ENCODE data around the gene HMG20B. TPM values are rescaled to one million over a fixed set of nuclear protein-coding genes. Genes with fewer than 3 reads are reported as not detected.
"Not testable (repeated sequence)": the region's sequence is repeated elsewhere in the genome, so short reads cannot be mapped to it uniquely, and the experiment has no call there.

HMG20B gene
- total RNA-seq, 1 experiment from 2014 or later, result 120 TPM

DNA sequence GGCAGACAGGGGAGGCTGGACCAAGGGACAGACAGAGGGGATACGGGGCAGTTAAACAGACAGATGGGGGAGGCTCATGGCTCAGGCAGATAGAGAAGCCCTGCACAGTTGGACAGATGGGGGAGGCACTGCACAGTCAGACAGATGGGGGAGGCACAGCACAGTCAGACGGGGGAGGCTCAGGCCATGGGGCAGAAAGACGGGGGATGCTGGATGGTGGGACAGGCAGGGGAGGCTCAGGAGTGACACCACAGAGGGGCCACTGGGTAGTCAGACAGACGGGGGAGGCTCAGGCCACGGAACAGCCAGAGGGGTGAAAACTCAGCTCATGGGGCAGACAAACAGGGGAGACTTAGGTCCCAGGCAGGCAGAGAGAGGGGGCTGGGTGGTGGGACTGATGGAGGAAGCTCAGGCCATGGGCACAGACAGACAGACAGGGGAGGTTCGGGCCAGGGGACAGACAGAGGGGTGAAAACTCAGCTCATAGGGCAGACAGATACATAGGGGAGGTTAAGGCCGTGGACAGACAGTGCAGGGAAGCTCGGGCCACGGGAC lies 16.2 kb upstream of the HMG20B start:
- no peak for DNase-seq (ENCODE audit: low spot score)

DNA sequence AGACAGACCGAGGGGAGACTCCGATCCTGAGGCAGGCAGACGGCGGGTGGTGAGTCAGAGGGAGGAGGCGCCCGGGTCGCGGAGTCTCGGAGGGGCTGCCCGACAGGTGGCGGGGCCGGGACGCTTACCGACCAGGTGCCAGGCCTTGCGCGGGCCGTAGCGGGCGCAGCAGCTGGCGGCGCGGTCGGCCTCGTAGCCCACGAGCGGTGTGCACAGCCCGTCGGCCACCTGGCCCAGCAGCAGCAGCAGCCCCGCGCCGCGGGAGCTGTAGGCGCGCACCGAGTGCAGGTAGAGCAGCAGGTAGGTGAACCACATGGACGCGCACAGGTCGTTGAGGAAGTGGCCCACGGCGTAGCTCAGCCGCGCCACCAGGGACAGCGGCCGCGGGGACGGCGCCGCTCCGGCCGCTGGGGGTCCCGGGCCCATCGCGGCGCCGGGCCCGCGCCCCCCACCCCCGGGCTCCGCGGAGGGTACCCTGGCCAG lies 15.7 kb upstream of the HMG20B start:
- DNase-seq (ENCODE audit: low spot score), result peak; percentile 39

DNA sequence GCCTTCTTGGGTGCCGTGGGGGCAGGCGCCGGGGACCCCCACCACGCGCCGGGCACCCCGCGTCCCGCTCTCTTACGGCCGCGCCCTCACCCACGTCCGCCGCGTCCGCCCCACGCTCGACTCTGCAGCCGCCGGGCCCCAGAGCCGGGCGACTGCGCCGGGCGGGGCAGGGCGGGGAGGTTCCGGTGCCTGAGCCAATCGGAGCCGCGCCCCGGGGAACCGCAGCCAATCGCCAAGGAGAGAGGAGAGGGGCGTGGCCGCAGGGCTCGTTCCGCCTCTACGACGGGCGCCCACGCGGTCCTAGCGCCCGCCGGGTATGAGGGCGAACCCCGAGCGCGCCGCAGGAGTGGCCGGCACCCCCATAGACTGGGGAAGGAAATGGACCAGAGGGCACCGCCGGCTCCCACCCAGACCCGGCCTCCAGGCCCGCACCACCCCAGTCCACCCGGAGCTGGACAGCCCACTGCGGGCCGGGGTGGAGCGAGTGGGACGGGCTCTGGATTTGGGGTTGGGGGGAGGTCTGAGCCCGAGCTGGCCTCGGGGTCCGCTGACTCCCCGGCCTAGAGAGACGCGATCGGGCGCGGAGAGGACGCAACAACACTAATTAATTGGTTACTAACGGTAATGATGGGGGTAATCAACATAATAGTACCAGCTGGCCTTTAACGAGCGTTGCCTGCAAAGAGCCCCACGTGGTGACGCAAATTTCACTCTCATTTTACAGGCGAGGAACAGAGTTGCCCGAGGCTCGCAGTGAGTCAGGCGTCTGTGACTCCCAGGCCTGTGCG lies 15.1 kb upstream of the HMG20B start, which contains the start of gene MFSD12:
MFSD12 (minus strand) TSS at position 126 of the 788 bp plus-strand sequence. CDS start 183 bp downstream, outside the sequence.
- DNase-seq (ENCODE audit: low spot score), result peak; percentile 90

DNA sequence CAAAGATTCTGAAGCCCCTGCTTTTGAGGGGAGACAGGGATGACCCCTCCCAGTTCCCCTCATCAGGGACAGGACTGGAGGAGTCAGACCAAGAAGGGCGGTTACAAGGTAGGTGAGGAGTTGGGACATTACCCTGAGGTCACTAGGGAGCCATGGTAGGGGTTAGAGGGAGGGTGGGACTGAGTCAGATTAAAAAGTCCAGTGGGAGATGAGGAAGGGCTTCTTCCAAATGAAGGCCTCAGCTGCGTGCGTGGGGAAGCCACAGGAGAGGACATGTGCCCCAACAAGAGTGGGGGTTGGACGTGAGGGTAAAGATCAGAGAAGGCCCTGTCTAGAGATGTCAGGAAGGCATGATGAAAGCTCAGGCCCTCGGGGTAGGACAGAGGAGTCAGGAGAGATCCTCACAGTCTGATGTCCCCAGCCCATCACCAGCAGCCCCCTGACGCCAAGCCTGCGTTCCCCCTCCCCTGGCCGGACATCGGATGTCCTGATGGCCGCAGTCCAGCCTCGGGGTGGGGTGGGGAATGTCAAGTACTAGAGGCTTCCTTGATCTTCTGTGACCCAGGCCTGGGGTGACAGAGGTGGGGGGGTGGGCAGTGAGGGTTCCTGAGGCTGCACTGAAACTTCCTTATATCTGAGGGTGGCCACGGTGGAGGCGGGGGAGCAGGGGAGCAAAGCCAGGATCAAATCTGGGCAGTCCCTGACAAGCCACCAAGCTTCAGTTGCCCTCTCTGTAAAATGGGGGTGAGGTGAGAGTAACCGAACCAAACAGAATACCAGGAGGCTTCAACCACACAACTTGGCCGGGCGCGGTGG lies 8.8 kb upstream of the HMG20B start:
- no peak for DNase-seq (ENCODE audit: low spot score)

DNA sequence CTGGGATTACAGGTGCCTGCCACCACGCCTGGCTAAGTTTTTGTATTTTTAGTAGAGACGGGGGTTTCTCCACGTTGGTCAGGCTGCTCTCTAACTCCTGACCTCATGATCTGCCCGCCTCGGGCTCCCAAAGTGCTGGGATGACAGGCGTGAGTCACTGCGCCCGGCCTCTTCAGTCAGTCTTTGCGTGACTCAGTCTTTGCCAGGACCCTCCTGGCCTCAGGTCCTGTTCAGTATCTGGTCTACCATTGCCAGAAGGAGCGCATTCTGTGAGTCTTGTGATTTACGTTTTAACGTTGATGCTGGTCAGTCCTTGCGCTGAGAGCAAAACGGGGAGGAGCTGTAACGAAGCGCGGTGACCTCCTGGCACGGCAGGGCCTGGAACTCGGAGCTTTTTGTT lies 7.6 kb upstream of the HMG20B start:
- DNase-seq (ENCODE audit: low spot score), result no peak

DNA sequence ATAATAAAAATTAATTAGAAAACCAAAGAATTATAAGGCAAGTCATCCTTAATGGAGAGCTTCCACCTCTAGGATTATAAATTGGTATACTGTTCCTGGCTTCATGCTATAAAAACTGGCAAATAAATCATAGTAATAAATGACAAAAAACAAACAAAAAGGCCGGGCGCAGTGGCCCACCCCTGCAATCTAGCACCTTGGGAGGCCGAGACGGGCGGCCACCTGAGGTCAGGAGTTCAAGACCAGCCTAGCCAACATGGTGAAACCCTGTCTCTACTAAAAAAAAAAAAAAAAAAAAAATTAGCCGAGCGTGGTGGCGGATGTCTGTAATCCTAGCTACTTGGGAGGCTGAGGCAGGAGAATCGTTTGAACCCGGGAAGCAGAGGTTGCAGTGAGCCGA lies 2.7 kb upstream of the HMG20B start:
- DNase-seq (ENCODE audit: low spot score), result not testable (repeated sequence)

DNA sequence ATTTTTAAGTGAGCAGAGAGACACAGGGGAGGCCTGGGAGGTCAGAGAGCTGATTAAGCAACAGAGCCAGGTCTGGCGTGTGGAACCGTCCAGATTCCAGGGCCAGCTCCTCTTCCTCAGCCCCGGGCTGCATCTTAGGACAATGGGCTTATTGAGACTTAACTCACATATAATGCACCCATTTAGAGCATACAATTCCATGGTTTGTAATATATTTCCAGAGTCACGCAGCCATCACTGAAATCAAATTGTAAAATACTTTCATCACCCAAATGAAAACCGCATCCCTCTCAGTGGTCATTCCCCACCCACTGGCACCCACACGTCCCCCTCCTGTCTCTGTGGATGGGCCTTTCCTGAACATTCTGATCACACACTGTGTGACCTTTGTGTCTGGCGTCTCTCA lies 2.1 kb upstream of the HMG20B start:
- DNase-seq (ENCODE audit: low spot score), result no peak

DNA sequence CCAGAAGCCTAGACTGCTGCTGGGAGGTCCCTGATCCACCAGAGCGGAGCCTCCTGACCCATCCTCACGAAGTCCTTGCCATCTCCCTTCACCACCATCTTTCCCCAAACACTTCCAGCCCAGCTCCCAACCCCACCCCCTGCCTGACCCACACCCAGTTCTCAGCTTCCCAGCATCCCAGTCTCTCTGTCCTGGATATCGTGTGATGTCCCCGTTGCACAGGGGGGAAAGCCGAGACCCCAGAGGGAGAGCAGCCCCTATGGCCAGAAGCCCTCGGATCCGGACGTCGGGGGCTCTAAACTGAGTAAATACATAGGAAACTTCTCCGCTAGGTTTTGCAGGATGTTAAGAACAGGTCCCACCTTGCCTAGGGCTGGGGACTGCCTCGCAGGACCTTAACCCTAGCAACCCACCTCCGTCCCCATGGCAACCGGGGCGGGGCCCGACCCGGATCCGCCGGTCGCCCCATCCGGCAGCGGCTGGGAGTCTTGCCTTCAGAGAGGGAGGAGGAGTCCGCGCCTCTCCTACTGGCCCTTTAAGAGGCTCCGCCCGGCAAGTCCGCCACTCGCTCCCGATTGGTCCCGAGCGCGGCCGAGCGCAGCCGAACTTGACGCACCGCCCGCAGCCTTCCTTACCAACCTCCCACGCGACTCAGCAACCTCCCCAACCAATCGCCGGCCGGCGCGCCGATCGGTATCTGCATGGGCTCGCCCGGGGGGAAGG lies 451 bp upstream of the HMG20B start:
- DNase-seq (ENCODE audit: low spot score), result peak; percentile 96

DNA sequence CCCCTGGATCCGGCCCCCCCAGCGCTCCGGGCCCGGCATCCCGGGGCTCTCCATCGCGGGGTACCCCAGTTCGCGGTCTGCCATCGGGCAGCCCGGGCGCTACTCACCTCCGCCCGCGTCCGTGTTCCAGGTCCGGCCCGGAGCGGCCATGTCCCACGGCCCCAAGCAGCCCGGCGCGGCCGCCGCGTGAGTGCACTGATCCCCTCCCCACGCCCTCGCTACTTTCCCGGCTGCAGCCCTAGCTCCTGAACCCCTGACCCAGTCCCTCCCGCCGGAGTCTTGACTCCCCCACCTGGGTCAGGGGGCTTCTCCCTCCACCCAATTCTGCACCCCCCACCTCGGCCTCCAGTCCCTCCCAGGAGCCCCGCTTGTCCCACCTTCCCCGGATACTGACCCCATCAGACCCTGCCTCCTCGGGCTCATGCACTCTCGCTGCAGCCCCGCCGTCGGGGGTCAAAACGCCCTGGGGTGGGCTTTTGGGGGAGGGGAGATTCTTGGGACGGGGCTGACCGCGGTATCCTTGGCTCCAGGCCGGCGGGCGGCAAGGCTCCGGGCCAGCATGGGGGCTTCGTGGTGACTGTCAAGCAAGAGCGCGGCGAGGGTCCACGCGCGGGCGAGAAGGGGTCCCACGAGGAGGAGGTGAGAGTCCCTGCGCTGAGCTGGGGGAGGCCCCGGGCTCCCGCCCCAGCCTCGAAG lies 566 bp downstream of the HMG20B start:
- DNase-seq (ENCODE audit: low spot score), result no peak

DNA sequence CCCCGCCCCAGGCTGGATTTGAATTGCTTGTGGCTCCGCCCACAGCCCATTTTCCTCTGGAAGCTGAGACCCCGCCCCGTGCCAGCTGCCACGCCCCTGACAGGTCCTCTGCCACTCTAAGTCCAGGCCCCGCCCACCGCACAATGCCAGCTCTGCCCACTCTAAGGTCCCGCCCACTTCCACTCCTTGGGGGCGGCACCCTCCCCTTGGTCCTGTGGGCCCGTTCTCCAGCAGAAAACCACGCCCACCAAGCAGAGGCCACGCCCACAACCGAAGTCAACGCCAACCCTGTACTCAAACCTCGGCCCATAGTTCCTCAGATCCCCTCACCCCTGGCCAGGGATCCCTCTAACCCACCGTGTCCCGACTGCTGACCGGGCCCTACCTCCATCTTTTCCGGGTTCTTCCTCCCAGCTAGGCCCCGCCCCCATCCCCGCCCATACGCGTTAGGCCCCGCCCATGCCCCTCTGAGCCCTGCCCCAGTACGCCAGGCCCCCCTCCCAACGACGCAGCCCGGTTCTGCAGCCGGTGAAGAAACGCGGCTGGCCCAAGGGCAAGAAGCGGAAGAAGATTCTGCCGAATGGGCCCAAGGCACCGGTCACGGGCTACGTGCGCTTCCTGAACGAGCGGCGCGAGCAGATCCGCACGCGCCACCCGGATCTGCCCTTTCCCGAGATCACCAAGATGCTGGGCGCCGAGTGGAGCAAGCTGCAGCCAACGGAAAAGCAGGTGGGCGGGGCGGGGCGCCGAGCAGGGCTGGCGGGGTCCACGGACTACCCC lies 1.3 kb downstream of the HMG20B start:
- DNase-seq (ENCODE audit: low spot score), result peak; percentile 96

DNA sequence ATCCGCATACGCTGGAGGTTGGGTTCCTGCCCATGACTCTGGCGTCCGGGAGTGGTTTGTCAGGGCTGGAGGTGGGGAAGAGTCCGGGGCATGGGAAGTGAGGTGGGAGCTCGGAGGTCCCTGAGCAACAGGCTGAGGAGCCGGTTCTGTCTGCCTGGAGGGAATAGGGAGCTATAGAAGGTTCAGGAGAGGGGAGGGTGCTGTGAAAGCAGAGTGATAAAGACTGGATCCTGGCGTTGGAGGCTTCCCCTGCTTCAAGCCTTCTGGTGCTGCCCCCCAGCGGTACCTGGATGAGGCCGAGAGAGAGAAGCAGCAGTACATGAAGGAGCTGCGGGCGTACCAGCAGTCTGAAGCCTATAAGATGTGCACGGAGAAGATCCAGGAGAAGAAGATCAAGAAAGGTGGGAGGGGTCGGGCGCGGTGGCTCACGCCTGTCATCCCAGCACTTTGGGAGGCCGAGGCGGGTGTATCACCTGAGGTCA lies 2.6 kb downstream of the HMG20B start:
- peak; percentile 41 for DNase-seq (ENCODE audit: low spot score)

DNA sequence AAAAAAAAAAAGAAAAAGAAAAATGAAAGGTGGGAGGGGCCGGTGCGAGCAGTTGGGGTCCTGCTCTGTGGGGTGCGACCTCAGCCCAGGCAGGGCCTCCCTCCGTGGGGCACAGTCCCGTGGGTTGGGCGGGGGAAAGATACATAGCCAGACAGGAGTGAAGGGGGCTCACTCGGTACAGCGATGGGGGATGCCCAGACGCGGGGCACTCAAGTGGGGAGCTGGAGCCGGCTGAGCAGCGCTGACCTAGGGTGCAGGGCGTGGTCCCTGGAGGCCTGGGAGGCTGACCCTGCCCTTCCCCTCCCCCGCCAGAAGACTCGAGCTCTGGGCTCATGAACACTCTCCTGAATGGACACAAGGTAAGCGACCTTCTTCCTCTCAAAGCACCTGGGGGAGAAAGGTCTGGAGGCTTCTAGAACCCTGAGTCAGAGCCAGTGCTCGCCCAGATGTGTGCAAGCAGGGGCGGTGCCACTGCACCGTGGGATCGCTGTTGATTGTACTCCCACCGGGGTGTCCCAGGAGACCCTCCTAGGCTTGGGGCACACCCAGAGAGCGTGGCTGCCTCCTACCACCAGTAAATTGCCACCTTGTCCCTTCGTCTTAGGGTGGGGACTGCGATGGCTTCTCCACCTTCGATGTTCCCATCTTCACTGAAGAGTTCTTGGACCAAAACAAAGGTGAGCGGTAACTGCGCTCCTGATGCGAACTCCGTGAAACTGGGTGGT lies 3.4 kb downstream of the HMG20B start:
- no peak for DNase-seq (ENCODE audit: low spot score)

DNA sequence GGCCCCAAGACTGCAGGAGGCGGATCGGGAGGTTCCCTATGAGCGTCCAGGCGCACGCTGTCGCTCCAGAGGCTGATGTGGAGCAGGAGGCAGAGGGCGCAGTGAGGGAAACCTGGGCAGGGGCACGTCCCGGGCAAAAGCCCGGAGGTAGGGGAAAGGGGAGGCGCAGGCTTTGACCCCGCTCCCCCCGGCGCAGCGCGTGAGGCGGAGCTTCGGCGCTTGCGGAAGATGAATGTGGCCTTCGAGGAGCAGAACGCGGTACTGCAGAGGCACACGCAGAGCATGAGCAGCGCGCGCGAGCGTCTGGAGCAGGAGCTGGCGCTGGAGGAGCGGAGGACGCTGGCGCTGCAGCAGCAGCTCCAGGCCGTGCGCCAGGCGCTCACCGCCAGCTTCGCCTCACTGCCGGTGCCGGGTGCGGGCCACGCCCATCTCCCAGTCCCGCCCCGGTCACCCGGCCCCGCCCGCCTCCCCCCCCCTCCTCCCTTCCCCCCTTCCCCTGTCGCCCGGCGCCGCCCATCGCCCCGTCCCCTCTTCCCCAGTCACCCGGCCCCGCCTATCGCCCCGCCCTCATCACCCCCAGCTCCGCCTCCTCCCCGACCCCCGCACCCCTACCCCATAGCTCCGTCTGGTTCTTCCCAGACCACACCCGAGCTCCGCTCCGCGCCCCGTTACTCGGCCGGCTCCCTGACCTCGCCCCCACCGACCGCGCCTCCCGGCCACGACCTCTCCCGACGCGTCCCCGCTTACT lies 4.1 kb downstream of the HMG20B start:
- DNase-seq (ENCODE audit: low spot score), result peak; percentile 49

DNA sequence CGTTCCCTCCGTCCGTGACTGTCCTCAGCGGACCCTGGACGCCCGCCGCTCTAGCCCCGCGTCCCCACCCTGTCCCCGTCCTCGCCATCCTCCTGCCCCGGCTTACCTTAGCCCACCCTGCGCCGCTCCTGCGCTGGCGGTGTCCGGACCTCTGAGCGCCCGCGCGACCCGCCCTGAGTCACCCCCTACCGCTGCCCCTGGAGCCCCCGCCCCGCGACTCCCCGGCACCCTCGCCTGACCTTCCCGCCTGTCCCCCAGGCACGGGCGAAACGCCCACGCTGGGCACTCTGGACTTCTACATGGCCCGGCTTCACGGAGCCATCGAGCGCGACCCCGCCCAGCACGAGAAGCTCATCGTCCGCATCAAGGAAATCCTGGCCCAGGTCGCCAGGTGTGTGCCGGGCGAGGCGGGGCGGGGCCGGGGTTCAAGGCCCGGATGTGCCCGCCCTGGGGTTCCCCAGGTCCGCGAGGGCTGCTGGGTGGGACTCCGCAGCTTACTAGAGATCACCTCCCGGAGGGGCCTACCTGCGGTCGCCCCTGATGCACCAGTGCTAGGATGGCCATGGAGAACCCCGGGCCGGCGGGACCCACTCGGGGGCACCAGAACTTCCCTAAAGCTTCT lies 5.1 kb downstream of the HMG20B start:
- DNase-seq (ENCODE audit: low spot score), result no peak

DNA sequence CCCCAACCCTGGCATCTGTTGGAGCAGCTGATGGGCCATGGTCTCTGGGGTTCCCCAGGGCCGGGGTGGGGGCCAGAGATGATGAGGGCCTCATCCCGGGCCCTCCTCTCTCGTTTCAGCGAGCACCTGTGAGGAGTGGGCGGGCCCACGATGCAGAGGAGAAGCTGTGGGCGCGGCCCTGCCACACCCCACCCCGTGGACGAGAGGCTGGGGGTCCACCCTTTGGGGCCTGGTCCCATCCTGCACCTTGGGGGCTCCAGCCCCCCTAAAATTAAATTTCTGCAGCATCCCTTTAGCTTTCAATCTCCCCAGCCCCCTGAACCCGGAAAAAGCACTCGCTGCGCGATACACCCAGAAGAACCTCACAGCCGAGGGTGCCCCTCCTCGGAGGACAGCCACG lies 5.6 kb downstream of the HMG20B start:
- DNase-seq (ENCODE audit: low spot score), result no peak

DNA sequence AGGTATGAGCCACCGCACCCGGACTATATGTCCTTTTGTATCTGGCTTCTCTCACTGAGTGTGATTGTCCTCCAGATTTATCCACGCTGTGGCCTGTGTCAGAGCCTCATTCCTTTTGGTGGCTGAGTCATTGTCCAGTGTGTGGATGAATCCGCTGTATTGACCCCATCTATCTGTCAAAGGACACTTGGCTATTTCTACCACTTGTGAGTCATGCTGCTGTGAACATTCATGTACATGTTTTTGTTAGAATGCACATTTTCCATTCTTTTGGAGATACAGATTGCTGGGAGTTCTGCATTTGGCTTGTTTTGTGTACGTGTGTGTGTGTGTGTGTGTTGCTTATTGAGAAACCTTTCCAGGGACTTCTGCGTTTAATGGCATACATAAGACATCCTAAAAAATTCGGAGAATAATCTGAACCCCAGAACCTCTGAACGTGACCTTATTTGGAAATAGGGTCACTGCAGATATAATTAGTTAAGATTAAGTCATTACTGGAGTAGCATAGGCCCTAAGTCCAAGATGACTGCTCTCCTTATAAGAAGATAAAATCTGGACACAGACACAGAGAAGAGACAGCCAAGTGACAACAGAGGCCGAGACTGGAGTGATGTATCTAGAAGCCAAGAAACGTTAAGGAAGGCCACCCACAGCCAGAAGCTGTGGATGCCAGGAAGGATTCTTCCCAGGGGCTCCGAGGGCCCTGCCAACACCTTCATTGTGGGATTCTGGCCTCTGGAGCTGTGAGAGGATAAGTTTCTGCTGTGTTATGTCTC lies 7.6 kb downstream of the HMG20B start:
- DNase-seq (ENCODE audit: low spot score), result no peak

DNA sequence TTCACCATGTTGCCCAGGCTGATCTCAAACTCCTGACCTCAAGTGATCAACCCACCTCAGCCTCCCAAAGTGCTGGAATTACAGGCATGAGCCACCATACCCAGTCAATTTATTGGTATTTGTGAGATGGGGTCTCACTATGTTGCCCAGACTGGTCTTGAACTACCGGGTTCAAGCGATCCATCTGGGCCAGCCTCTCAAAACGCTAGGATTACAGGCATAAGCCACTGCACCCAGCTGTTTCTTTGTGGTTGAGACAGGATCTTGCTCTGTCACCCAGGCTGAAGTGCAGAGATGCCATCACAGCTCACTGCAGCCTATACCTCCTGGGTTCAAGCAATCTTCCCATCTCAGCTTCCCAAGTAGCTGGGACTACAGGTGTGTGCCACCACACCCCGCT lies 9.0 kb downstream of the HMG20B start:
- not testable (repeated sequence) for DNase-seq (ENCODE audit: low spot score)

Measured in HT-29 (cell line).